Forelimb muscle (tissue), 1 donor: Measurements from ENCODE around the gene TBC1D10A. TPM values are rescaled to one million over a fixed set of nuclear protein-coding genes. Genes with fewer than 3 reads are reported as not detected.

ENCODE experiments used
- DNase-seq: peaks from one replicate; pipeline ENCODE4 v3.0.0-alpha.2; 2013; ENCODE audit warnings: low read depth
- polyA plus RNA-seq: library from polyadenylated mRNA; unstranded; fragments of 120-200 nt; gene quantifications from one replicate; pipeline ENCODE4 v1.2.1, GENCODE V29; 2013; ENCODE audit not compliant: insufficient read length

The TBC1D10A gene
- polyA plus RNA-seq, 1 donor: 7.1 TPM

DNA sequence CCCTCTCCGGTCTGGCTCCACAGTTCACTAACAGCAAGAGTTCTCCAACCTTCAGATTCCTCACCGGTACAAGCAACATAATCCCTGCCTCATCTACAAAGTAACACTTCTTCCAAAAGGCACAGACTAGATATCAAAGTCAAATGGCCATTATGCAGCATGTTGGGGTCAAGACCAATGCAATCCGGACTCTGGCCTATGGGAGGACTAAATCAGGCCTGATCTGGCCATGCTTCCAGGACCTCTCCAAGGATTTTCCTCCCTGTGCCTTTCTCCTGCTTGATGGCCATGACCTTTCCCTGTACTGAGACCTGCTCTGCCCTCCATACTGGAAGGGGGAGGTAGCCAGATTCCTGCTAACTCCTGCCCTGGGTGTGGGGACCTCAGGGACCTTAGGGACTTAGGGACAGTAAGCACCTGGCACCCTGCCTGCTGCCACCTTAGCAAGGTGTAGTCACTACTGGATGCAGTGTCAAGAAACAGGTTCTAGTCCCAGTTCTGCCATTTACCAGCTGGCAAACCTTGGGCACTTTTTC lies 6.7 kb downstream of the TBC1D10A start:
- no peak for DNase-seq

GRCh38 chr22:30318799-30319419 lies 7.8 kb downstream of the TBC1D10A start:
- DNase-seq: no peak

DNA sequence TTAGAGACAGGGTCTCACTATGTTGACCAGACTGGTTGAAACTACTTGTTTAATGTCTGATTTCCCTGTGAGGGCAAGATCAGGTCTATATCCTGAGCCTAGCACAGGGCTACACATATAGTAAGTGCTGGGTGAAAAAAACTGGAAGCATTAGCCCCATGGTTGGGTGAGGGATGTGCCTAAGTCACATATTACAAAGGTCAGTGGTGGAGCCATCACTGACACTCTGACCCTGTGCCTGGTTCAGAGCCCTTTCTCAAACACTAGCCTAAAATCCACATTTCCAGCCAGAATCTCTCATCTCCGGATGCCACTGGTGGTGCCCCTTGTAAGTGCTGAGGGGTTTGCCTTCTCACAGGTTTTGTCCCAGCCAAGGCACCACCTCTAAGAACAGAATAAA lies 9.0 kb downstream of the TBC1D10A start:
- no peak for DNase-seq

DNA sequence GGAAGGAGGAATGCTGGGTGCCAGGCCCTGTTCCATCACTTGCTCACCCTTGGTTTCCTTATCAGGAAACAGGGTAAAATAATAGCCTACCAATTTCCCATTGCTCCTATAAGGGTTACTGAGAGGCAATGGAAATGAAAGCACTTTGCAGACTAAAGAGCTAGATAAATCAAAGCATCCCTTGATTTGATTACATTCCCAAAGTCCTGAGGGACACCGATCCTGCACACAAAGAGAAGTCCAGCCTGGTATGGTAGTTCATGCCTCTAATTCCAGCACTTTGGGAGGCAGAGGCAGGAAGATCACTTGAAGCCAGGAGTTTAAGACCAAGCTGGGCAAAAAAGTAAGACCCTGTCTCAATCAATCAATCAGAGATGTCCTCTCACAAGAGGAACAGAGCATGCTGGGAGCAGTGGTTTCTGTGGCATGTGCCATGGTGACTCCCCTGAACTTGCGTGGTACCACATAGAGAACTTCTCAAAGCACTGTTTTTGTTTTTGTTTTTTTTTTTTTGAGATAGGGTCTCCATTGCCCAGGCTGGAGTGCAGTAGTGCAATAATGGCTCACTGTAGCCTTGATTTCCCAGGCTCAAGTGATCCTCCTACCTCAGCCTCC lies 10.7 kb downstream of the TBC1D10A start:
- DNase-seq: no peak

GRCh38 chr22:30314915-30315314 lies 11.8 kb downstream of the TBC1D10A start:
- no peak for DNase-seq

GRCh38 chr22:30313527-30314363 lies 13.0 kb downstream of the TBC1D10A start:
- no peak for DNase-seq

GRCh38 chr22:30312053-30312452 lies 14.7 kb downstream of the TBC1D10A start:
- DNase-seq: no peak

DNA sequence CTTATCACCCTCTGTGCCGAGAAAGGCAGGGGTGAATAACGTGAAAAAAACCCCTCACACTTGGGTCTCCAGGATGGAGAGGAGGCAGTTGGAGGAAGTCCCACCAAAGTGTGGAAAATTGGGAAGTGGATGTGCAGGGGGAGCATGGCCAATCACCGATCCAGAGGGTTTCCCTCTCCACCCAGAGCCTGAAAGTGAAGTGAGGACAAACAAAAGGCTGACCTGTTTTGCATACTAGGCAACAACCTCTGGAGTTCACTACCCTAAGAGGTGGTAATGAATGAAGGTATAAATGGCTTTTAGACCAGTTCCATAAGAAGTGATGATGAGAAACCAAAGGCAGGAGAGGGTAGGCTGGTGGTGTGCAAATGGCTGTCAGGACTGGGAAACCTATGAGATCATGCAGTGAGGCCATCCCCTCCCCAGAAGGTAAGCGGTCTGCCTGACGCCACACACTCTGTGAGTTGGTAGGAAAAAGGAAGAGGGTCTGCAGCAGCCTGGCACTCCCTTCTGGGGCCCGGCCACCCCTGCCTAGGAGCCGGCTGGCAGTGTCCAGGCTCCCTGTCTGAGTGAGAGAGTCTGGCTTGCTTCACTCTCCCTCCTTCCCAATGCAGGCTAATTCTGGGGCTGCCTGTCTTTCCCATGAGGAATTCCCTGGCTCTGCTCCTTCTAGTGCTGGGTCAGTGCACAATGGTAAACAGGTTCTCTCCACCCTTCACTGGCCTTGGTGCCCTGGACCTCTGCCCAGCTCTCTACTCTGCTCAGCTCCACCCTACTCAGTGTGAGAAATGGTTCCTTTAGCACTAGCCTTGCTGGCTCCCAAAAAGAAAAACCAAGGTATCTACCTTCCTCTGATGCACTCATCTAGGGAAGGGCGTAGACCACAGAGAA lies 15.6 kb downstream of the TBC1D10A start:
- DNase-seq: no peak

- no peak for DNase-seq
These were observed 16.6 kb downstream of the TBC1D10A start for GRCh38 chr22:30309951-30310741.

DNA sequence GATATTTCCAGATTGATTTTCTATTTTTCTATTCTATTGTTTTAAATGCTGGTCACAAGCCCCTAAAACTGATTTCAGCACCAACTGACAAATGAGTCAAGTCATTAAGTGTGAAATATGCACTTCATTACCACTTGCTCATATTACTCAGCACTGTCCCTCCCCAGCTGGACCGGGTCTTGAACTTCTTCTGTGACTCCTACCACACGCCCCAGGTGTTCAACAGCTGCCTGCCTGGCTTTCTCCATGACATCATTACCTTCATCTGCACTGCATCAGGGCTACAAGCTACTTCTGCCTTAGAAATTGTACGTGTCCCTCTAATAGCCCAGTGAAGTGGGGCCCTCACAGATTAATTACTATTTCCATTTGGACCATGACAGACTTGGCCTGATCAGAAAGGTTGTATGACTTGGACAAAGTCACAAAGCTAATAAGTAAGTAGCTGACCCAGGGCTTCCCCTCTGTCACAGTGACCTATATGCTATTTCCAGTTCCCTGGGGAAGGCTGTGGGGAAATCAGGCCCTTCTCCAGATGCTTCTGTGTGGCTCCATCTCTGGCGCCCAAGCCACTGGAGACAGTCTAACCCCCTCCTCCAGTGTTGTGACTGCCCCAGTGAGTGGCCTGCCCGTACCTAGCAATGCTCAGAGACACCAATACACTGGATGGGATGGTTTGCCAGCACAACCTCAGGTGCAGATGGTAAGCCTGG lies 18.1 kb downstream of the TBC1D10A start:
- DNase-seq: no peak

GRCh38 chr22:30308093-30308492 lies 18.6 kb downstream of the TBC1D10A start:
- no peak for DNase-seq

- no peak for DNase-seq
These were observed 19.6 kb downstream of the TBC1D10A start for GRCh38 chr22:30307041-30307574.

GRCh38 chr22:30306627-30307011 lies 20.1 kb downstream of the TBC1D10A start:
- DNase-seq: no peak

DNA sequence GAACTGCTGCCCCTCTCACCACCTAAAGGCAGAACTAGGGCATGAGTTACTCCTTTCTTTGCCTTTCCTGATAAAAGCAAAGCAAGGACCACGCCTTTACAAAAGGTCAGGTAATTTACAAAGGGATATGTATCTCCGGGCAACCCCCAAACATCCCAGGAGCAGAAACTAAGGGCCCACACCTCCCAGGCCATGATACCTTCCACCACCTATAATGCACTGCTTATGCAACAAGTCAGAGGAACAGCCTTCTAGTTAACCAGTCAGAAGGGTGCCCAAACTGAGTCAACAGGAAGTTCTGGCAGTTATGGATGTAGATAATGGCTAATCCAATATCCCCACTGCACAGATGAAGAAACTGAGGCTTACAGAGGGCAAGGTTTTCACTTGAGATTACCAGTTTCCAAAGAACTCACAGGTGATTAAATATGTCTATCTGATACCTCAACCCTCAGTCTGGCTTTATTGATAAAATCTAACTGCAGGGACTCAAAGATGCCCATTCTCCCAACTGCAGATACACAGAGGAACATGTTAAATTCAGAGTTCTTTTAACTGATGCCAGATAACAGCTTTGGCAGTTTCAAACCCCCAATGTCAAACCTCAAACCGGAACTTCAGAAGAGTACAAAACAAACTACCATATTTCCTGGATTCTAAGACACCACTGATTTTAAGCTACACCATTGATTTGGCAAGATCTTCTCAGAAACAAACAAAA lies 20.7 kb downstream of the TBC1D10A start:
- no peak for DNase-seq

DNA sequence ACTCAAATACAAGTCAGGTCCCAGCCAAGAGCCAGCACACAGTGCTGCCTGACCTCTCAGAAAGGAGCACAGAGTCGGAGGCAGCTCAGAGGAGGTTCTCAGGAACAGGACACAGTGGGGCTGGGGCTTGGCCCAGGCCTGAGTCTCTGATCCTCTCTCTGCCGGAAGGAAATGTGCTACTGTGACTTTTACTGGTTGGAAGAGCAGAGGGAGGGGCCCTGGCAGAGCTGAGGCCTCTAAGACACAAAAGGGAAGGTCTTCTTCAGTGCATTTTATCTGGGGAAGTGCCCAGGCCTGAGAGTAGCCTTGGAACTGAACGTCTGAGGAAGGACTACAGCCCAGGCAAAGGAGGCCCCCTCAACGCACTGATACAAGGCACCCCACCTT lies 21.2 kb downstream of the TBC1D10A start:
- no peak for DNase-seq

- DNase-seq: no peak
These were observed 22.1 kb downstream of the TBC1D10A start for GRCh38 chr22:30304495-30305244.

- no peak for DNase-seq
These were observed 24.0 kb downstream of the TBC1D10A start for GRCh38 chr22:30302810-30303138.

- no peak for DNase-seq
These were observed 24.5 kb downstream of the TBC1D10A start for GRCh38 chr22:30301995-30302809.
